Measurements from ENCODE around the gene CST1. TPM values are rescaled to one million over a fixed set of nuclear protein-coding genes. Genes with fewer than 3 reads are reported as not detected.
"Not testable (repeated sequence)": the region's sequence is repeated elsewhere in the genome, so short reads cannot be mapped to it uniquely, and the experiment has no call there.

CST1 gene
- total RNA-seq, 4 donors from 2014 or later: 11.2 TPM; not detected in 3

GRCh38 chr20:23763345-23763744, 12.6 kb upstream of the CST1 start:
- DNase-seq (ENCODE audit: low spot score in 2 of 2): no peak
- H3K27ac ChIP-seq: no peak overlapping the region
- no peaks in the 10 kb centered on the region for H3K9me3 ChIP-seq
- H3K4me3 ChIP-seq: no peak overlapping the region
- TF ChIP-seq EP300 (IDR thresholded peaks at IDR 0.05) (no peak), CTCF (IDR thresholded peaks at IDR 0.05) (no peak), POLR2AphosphoS5 (IDR thresholded peaks at IDR 0.05) (no peak), POLR2A (IDR thresholded peaks at IDR 0.05) (no peak)
- no peaks in the 10 kb centered on the region for H3K4me1 ChIP-seq
- no peaks in the 10 kb centered on the region for H3K36me3 ChIP-seq
- no peaks in the 10 kb centered on the region for H3K27me3 ChIP-seq

- 83% methylated on average over 2 of the region's 2 CpGs for WGBS
- Histone ChIP-seq H3K36me3 (no peaks in the 10 kb centered on the region), H3K4me1 (peaks cover 2% of the 10 kb centered on the region), H3K9me3 (no peaks in the 10 kb centered on the region), H3K27me3 (no peaks in the 10 kb centered on the region), H3K4me3 (no peak overlapping the region), H3K27ac (no peak overlapping the region)
- TF ChIP-seq POLR2AphosphoS5 (IDR thresholded peaks at IDR 0.05) (no peak), EP300 (IDR thresholded peaks at IDR 0.05) (no peak), POLR2A (IDR thresholded peaks at IDR 0.05) (no peak), CTCF (IDR thresholded peaks at IDR 0.05) (no peak)
- no peak for DNase-seq (ENCODE audit: low spot score in 2 of 2)
These were observed 8.7 kb upstream of the CST1 start for GRCh38 chr20:23759306-23759940.

GRCh38 chr20:23756792-23757191, 6.1 kb upstream of the CST1 start:
- WGBS: 15% methylated on average over 3 of the region's 3 CpGs
- not testable (repeated sequence) for H3K4me1 ChIP-seq

GRCh38 chr20:23755131-23755611, 4.4 kb upstream of the CST1 start:
- not testable (repeated sequence) for H3K27me3 ChIP-seq; H3K4me3 ChIP-seq; DNase-seq (ENCODE audit: low spot score in 2 of 2); H3K9me3 ChIP-seq; H3K27ac ChIP-seq; H3K4me1 ChIP-seq; H3K36me3 ChIP-seq
- 63% methylated on average over 3 of the region's 3 CpGs for WGBS

More at GRCh38 chr20:23756792-23757191, 6.1 kb upstream of the CST1 start:
- H3K36me3 ChIP-seq; H3K4me3 ChIP-seq; H3K27me3 ChIP-seq; DNase-seq (ENCODE audit: low spot score in 2 of 2); H3K9me3 ChIP-seq; H3K27ac ChIP-seq: not testable (repeated sequence)

- H3K36me3 ChIP-seq: no peaks in the 10 kb centered on the region
- H3K27ac ChIP-seq: no peak overlapping the region
- H3K4me3 ChIP-seq: no peak overlapping the region
- DNase-seq (ENCODE audit: low spot score in 2 of 2): no peak
- no peaks in the 10 kb centered on the region for H3K9me3 ChIP-seq
- H3K27me3 ChIP-seq: no peaks in the 10 kb centered on the region
- peaks cover 3% of the 10 kb centered on the region for H3K4me1 ChIP-seq
- TF ChIP-seq EP300 (IDR thresholded peaks at IDR 0.05): no peak
- 52% methylated on average over 4 of the region's 4 CpGs for WGBS
These were observed 4.0 kb upstream of the CST1 start for GRCh38 chr20:23754731-23755130.

GRCh38 chr20:23753589-23753988, 2.9 kb upstream of the CST1 start:
- TF ChIP-seq EP300 (IDR thresholded peaks at IDR 0.05) (no peak), POLR2A (IDR thresholded peaks at IDR 0.05) (no peak), POLR2AphosphoS5 (IDR thresholded peaks at IDR 0.05) (no peak), CTCF (IDR thresholded peaks at IDR 0.05) (no peak)
- peaks cover 3% of the 10 kb centered on the region for H3K4me1 ChIP-seq
- WGBS: 98% methylated on average over 2 of the region's 2 CpGs
- H3K9me3 ChIP-seq: no peaks in the 10 kb centered on the region
- no peak for DNase-seq (ENCODE audit: low spot score in 2 of 2)
- H3K4me3 ChIP-seq: no peak overlapping the region
- no peak overlapping the region for H3K27ac ChIP-seq
- H3K27me3 ChIP-seq: no peaks in the 10 kb centered on the region
- H3K36me3 ChIP-seq: no peaks in the 10 kb centered on the region

GRCh38 chr20:23753194-23753548, 2.4 kb upstream of the CST1 start:
- 100% methylated on average over 3 of the region's 3 CpGs for WGBS
- DNase-seq (ENCODE audit: low spot score in 2 of 2): no peak
- Histone ChIP-seq H3K9me3 (no peaks in the 10 kb centered on the region), H3K36me3 (no peaks in the 10 kb centered on the region), H3K27ac (no peak overlapping the region), H3K4me3 (no peak overlapping the region), H3K4me1 (peaks cover 3% of the 10 kb centered on the region), H3K27me3 (no peaks in the 10 kb centered on the region)
- no peak for TF ChIP-seq EP300 (IDR thresholded peaks at IDR 0.05)
- TF ChIP-seq POLR2A (IDR thresholded peaks at IDR 0.05): no peak
- TF ChIP-seq CTCF (IDR thresholded peaks at IDR 0.05): no peak
- no peak for TF ChIP-seq POLR2AphosphoS5 (IDR thresholded peaks at IDR 0.05)
